Transverse colon (tissue), 4 donors: ENCODE results near the gene FLCN. TPM values are rescaled to one million over a fixed set of nuclear protein-coding genes. Genes with fewer than 3 reads are reported as not detected.

Experiments
- DNase-seq: peaks from one replicate; pipeline ENCODE4 v3.0.0-alpha.2; 2019
- H3K27ac ChIP-seq, 4 donors: fragments of 200-600 bp; sonication (generic); 2 replicates each; pipeline ENCODE4 v1.5.1; 2016 to 2018; ENCODE audit warnings: inconsistent platforms in 4 of 4
- H3K27me3 ChIP-seq: fragments of 200-600 bp; sonication (generic); 2 replicates; pipeline ENCODE4 v1.5.1; 2017; ENCODE audit warnings: inconsistent platforms
- H3K36me3 ChIP-seq, 4 donors: fragments of 200-600 bp; sonication (generic); 2 replicates each; pipeline ENCODE4 v1.5.1; 2017 to 2019; ENCODE audit warnings: inconsistent platforms in 4 of 4
- H3K4me1 ChIP-seq, 4 donors: fragments of 200-600 bp; sonication (generic); 2 replicates each; pipeline ENCODE4 v1.5.1; 2017 to 2020; ENCODE audit warnings: inconsistent platforms in 4 of 4
- H3K4me3 ChIP-seq, 4 donors: fragments of 200-600 bp; sonication (generic); 1 replicate in 1 of 4; 2 replicates in 3 of 4; pipeline versions ENCODE4 v1.5.1 to v1.6.1; 2017 to 2019; ENCODE audit warnings: inconsistent platforms in 4 of 4
- H3K9me3 ChIP-seq, 2 donors: fragments of 200-600 bp; sonication (generic); 2 replicates each; pipeline ENCODE4 v1.5.1; 2017 to 2019; ENCODE audit warnings: inconsistent platforms in 2 of 2
- CTCF ChIP-seq, 5 experiments: fragments of 200-600 bp in 3 of 5; fragments of 450-650 bp in 2 of 5; sonication (generic) in 3 of 5; IDR thresholded peaks; 1 replicate in 2 of 5; 2 replicates in 3 of 5; pipeline ENCODE4 v1.5.1; 2016 to 2017; ENCODE audit warnings: antibody characterized with exemption in 5 of 5, inconsistent platforms in 3 of 5, mild to moderate bottlenecking in 2 of 5, moderate library complexity in 1 of 5
- EP300 ChIP-seq: sonication (generic); formaldehyde crosslinking; IDR thresholded peaks from one replicate; pipeline ENCODE4 v1.6.1; 2017; ENCODE audit warnings: antibody characterized with exemption, low read depth
- POLR2A ChIP-seq: fragments of 450-650 bp; IDR thresholded peaks from one replicate; pipeline ENCODE4 v1.6.1; 2016; ENCODE audit warnings: antibody characterized with exemption, mild to moderate bottlenecking, moderate library complexity
- POLR2AphosphoS5 ChIP-seq, 3 donors: sonication (generic); formaldehyde crosslinking; IDR thresholded peaks; one replicate each; pipeline ENCODE4 v1.6.1; 2016; ENCODE audit warnings: antibody characterized with exemption in 3 of 3
- WGBS, 2 donors: methylation state at CpG; one replicate each; pipeline ENCODE4 v1.1.5; 2018; ENCODE audit warnings: low coverage in 1 of 2; 5-methylcytosine and 5-hydroxymethylcytosine counted together
- in situ Hi-C, 4 donors: fragments of 200-750 bp; cut with MboI; loops; one replicate each; pipeline versions ENCODE4 v1.15.0 to v1.15.1; 2017; ENCODE audit warnings: low sequenced_read_pairs in 3 of 4, low pct_ligation_motif_present in 1 of 4, low pct_unique_long_range_greater_than_20kb in 1 of 4
- intact Hi-C: fragments of 100-400 bp; cut with DNase I; formaldehyde crosslinking; loops from one replicate; pipeline ENCODE4 v1.15.1; 2023; ENCODE audit warnings: low total_unique reads
- total RNA-seq, 4 donors: library from RNA; depleted of rRNA; stranded (reverse); fragments of >200 nt; gene quantifications; one replicate each; pipeline ENCODE4 v1.1.0, GENCODE V29; 2016

FLCN gene
- total RNA-seq, 4 donors from 2014 or later = 43.0 to 560 (median 81.1) TPM

GRCh38 chr17:17254036-17254435 lies 17.1 kb upstream of the FLCN start:
- Histone ChIP-seq H3K4me3 (no peak overlapping the region), H3K27me3 (no peaks in the 10 kb centered on the region), H3K9me3 (no peaks in the 10 kb centered on the region), H3K4me1 (no peaks in the 10 kb centered on the region), H3K36me3 (peaks cover 0 to 58% (median 17%) of the 10 kb centered on the region in 4 donors), H3K27ac (no peak overlapping the region)
- TF ChIP-seq EP300 (no peak), POLR2A (no peak), CTCF (IDR thresholded peaks at IDR 0.05) (no peak), POLR2AphosphoS5 (IDR thresholded peaks at IDR 0.05) (no peak)
- DNase-seq = no peak
- intact Hi-C loops (no loop called here), in situ Hi-C loops (no loop called here)
- WGBS, 2 donors = 89 to 94% methylated on average over 3 of the region's 3 CpGs

- Histone ChIP-seq H3K9me3 (no peaks in the 10 kb centered on the region), H3K4me3 (no peak overlapping the region), H3K27me3 (no peaks in the 10 kb centered on the region), H3K4me1 (no peaks in the 10 kb centered on the region), H3K36me3 (peaks cover 0 to 58% (median 18%) of the 10 kb centered on the region in 4 donors), H3K27ac (no peak overlapping the region)
- in situ Hi-C loops = no loop called here
- WGBS, 2 donors = 94% methylated on average over 3 of the region's 3 CpGs; no CpG with 5 or more reads in 1 of the 2 donors
- intact Hi-C loops = no loop called here
- no peak for DNase-seq
- TF ChIP-seq CTCF (IDR thresholded peaks at IDR 0.05) (no peak), EP300 (no peak), POLR2A (no peak), POLR2AphosphoS5 (IDR thresholded peaks at IDR 0.05) (no peak)
Measured at GRCh38 chr17:17253406-17253805, 16.4 kb upstream of the FLCN start.

GRCh38 chr17:17252149-17252661 lies 15.2 kb upstream of the FLCN start:
- WGBS, 2 donors = 83 to 85% methylated on average over 3 to 9 of the region's 9 CpGs

GRCh38 chr17:17246879-17247278 lies 9.9 kb upstream of the FLCN start:
- H3K27me3 ChIP-seq = no peaks in the 10 kb centered on the region
- H3K27ac ChIP-seq = no peak overlapping the region
- H3K36me3 ChIP-seq = peaks cover 0 to 43% (median 14%) of the 10 kb centered on the region in 4 donors
- intact Hi-C loops = no loop called here
- H3K4me3 ChIP-seq = no peak overlapping the region
- in situ Hi-C loops = no loop called here
- TF ChIP-seq POLR2A (no peak), CTCF (IDR thresholded peaks at IDR 0.05) (no peak), POLR2AphosphoS5 (IDR thresholded peaks at IDR 0.05) (no peak), EP300 (no peak)
- no peak for DNase-seq
- H3K9me3 ChIP-seq = no peaks in the 10 kb centered on the region
- no peaks in the 10 kb centered on the region for H3K4me1 ChIP-seq
- WGBS, 2 donors = 84 to 86% methylated on average over 2 to 3 of the region's 3 CpGs

More at GRCh38 chr17:17252149-17252661, 15.2 kb upstream of the FLCN start:
- no peaks in the 10 kb centered on the region for H3K4me1 ChIP-seq
- H3K9me3 ChIP-seq = no peaks in the 10 kb centered on the region
- TF ChIP-seq POLR2AphosphoS5 (IDR thresholded peaks at IDR 0.05) (no peak), EP300 (no peak)
- no peak overlapping the region for H3K27ac ChIP-seq
- H3K4me3 ChIP-seq = no peak overlapping the region
- peaks cover 0 to 59% (median 21%) of the 10 kb centered on the region in 4 donors for H3K36me3 ChIP-seq
- in situ Hi-C loops = no loop called here
- intact Hi-C loops = no loop called here
- H3K27me3 ChIP-seq = no peaks in the 10 kb centered on the region
- DNase-seq = no peak

- 91 to 100% methylated on average over 1 to 6 of the region's 6 CpGs for WGBS, 2 donors
- intact Hi-C loops = no loop called here
Measured at GRCh38 chr17:17243163-17243562, 6.2 kb upstream of the FLCN start.

More at GRCh38 chr17:17243163-17243562, 6.2 kb upstream of the FLCN start:
- Histone ChIP-seq H3K27ac (no peak overlapping the region), H3K4me3 (no peak overlapping the region), H3K27me3 (no peaks in the 10 kb centered on the region), H3K9me3 (no peaks in the 10 kb centered on the region), H3K36me3 (peaks cover 0 to 21% (median 8%) of the 10 kb centered on the region in 4 donors), H3K4me1 (peaks cover 0 to 6% (median 3%) of the 10 kb centered on the region in 4 donors)
- TF ChIP-seq CTCF (IDR thresholded peaks at IDR 0.05) (no peak), EP300 (no peak), POLR2A (no peak), POLR2AphosphoS5 (IDR thresholded peaks at IDR 0.05) (no peak)
- no peak for DNase-seq
- in situ Hi-C loops = no loop called here
